MCF 10A (cell line): ENCODE measurements around the gene SYCP2. TPM values are rescaled to one million over a fixed set of nuclear protein-coding genes. Genes with fewer than 3 reads are reported as not detected.
"Not testable (repeated sequence)": the region's sequence is repeated elsewhere in the genome, so short reads cannot be mapped to it uniquely, and the experiment has no call there.

ENCODE experiments used
- BruUV-seq: library from RNA; stranded (reverse); fragments of 400-500 nt; replicated peaks from 2 replicates; lab custom pipeline; 2021; lab: Mats Ljungman, UMichigan
- CTCF ChIA-PET: fragments of 300-600 bp; sonication (Branson Sonifier 250); formaldehyde crosslinking; extraction: SDS; loops from one replicate; lab custom pipeline; 2021; ENCODE audit warnings: antibody characterized with exemption, inconsistent platforms; lab: Yijun Ruan, JAX
- POLR2A ChIA-PET: fragments of 300-600, 350-650 bp; sonication (Branson Sonifier 250); formaldehyde crosslinking; extraction: SDS; loops from one replicate; lab custom pipeline; 2020; ENCODE audit warnings: antibody characterized with exemption, inconsistent platforms; lab: Yijun Ruan, JAX
- DNase-seq: peaks from one replicate; pipeline ENCODE4 v3.0.0-alpha.2; 2018; ENCODE audit not compliant: unreplicated experiment
- H3K27ac Mint-ChIP-seq: one replicate; pipeline ENCODE4 v1.8.0; 2022; ENCODE audit warnings: mild to moderate bottlenecking, low read depth, mixed read lengths; ENCODE audit not compliant: unreplicated experiment
- H3K27me3 Mint-ChIP-seq: one replicate; pipeline ENCODE4 v1.8.0; 2022; ENCODE audit warnings: mixed read lengths; ENCODE audit not compliant: insufficient read depth, unreplicated experiment
- H3K36me3 Mint-ChIP-seq: one replicate; pipeline ENCODE4 v1.8.0; 2022; ENCODE audit warnings: mild to moderate bottlenecking, moderate library complexity, mixed read lengths; ENCODE audit not compliant: insufficient read depth, unreplicated experiment
- H3K4me1 Mint-ChIP-seq: one replicate; pipeline ENCODE4 v1.8.0; 2022; ENCODE audit warnings: mixed read lengths; ENCODE audit not compliant: insufficient read depth, unreplicated experiment
- H3K4me3 Mint-ChIP-seq: one replicate; pipeline ENCODE4 v1.8.0; 2022; ENCODE audit warnings: mild to moderate bottlenecking, moderate library complexity, mixed read lengths; ENCODE audit not compliant: unreplicated experiment
- H3K9me3 Mint-ChIP-seq: one replicate; pipeline ENCODE4 v1.8.0; 2022; ENCODE audit warnings: mixed read lengths; ENCODE audit not compliant: unreplicated experiment
- CTCF ChIP-seq: fragments of 200-600 bp; IDR thresholded peaks from one replicate; pipeline ENCODE4 v1.8.0; 2022; ENCODE audit warnings: antibody characterized with exemption, mild to moderate bottlenecking; ENCODE audit not compliant: unreplicated experiment
- intact Hi-C: fragments of 100-400 bp; cut with micrococcal nuclease; formaldehyde crosslinking; loops from 2 replicates; pipeline ENCODE4 v1.14.1; 2022
- total RNA-seq: library from RNA; stranded (reverse); gene quantifications from 2 replicates; pipeline ENCODE4 v1.2.3, GENCODE V29; 2022

The SYCP2 gene
- total RNA-seq, 1 experiment from 2014 or later: 0.35 TPM

DNA sequence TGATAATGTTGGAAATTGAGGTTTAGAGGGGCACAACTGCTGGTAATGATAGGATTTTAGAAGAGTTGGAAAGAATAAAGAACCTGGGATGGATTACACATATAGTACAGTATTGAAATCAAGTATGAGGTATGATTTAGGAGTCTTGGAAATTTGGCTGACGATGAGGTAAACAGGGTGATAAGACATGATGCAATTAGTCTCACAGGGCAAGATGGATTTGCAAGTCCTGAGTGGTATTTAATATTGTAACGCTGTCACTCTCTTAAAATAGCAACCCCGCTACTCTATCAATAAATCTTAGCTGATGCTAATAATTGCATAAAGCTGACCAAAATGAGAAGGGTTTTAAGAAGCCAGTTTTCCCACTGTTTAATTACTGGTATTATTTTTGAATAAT is 70.4 kb downstream of the SYCP2 start:
- ChIA-PET CTCF (interaction anchor here (1.0 to 5.7 kb wide), 5 partner anchors 8 to 92 kb away, joined by 3 to 47 read pairs (median 5); no protein-coding TSS in a partner anchor), POLR2A (interaction anchor here (0.9 kb wide), 1 partner anchor 9 kb away, joined by 3 read pairs; no protein-coding TSS in a partner anchor)
- Mint-ChIP-seq H3K36me3 (peaks cover 9% of the 10 kb centered on the region), H3K27me3 (no peaks in the 10 kb centered on the region), H3K4me1 (no peaks in the 10 kb centered on the region), H3K4me3 (no peak overlapping the region), H3K9me3 (no peaks in the 10 kb centered on the region), H3K27ac (no peak overlapping the region)
- no peak for DNase-seq
- intact Hi-C loops: no loop called here
- no peak for TF ChIP-seq CTCF
- BruUV-seq: no TSS peak

GRCh38 chr20:59861401-59861800 is 72.0 kb downstream of the SYCP2 start:
- Mint-ChIP-seq H3K4me1 (no peaks in the 10 kb centered on the region), H3K4me3 (no peak overlapping the region), H3K27ac (no peak overlapping the region), H3K9me3 (no peaks in the 10 kb centered on the region), H3K27me3 (no peaks in the 10 kb centered on the region), H3K36me3 (peaks cover 9% of the 10 kb centered on the region)
- ChIA-PET POLR2A (no interaction called here), CTCF (interaction anchor here (1.1 to 5.7 kb wide), 2 partner anchors 20 to 79 kb away, joined by 3 to 47 read pairs; no protein-coding TSS in a partner anchor)
- BruUV-seq: no TSS peak
- no peak for TF ChIP-seq CTCF
- DNase-seq: no peak
- intact Hi-C loops: no loop called here

DNA sequence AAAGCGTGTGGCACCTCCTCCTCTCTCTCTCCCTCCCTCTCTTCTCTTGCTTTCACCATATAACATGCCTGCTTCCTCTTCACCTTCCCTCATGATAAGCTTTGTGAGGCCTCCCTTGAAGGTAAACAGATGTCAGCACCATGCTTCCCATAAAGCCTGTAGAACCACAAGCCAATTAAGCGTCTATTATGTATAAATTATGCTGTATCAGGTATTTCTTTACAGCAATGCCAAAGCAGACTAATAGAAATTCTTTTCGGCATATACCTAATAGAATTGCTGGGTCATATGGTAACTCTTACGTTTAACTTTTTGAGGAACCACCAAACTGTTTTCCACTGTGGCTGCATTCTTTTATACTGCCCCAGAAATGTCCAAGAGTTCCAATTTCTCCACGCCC is 75.0 kb downstream of the SYCP2 start:
- H3K27ac Mint-ChIP-seq: no peak overlapping the region
- H3K36me3 Mint-ChIP-seq: no peaks in the 10 kb centered on the region
- TF ChIP-seq CTCF: no peak
- no TSS peak for BruUV-seq
- no peak for DNase-seq
- H3K27me3 Mint-ChIP-seq: no peaks in the 10 kb centered on the region
- H3K4me3 Mint-ChIP-seq: no peak overlapping the region
- intact Hi-C loops: no loop called here
- POLR2A ChIA-PET: no interaction called here
- H3K9me3 Mint-ChIP-seq: no peaks in the 10 kb centered on the region
- CTCF ChIA-PET: interaction anchor here (31.9 kb wide), 1 partner anchor 72 kb away, joined by 929 read pairs; no protein-coding TSS in a partner anchor
- no peaks in the 10 kb centered on the region for H3K4me1 Mint-ChIP-seq

GRCh38 chr20:59857966-59858365 is 75.5 kb downstream of the SYCP2 start:
- Mint-ChIP-seq H3K9me3 (no peaks in the 10 kb centered on the region), H3K27me3 (no peaks in the 10 kb centered on the region), H3K4me3 (no peak overlapping the region), H3K4me1 (no peaks in the 10 kb centered on the region), H3K27ac (no peak overlapping the region), H3K36me3 (no peaks in the 10 kb centered on the region)
- TF ChIP-seq CTCF: no peak
- ChIA-PET CTCF (interaction anchor here (31.9 kb wide), 1 partner anchor 71 kb away, joined by 929 read pairs; no protein-coding TSS in a partner anchor), POLR2A (no interaction called here)
- no peak for DNase-seq
- no TSS peak for BruUV-seq
- intact Hi-C loops: no loop called here

DNA sequence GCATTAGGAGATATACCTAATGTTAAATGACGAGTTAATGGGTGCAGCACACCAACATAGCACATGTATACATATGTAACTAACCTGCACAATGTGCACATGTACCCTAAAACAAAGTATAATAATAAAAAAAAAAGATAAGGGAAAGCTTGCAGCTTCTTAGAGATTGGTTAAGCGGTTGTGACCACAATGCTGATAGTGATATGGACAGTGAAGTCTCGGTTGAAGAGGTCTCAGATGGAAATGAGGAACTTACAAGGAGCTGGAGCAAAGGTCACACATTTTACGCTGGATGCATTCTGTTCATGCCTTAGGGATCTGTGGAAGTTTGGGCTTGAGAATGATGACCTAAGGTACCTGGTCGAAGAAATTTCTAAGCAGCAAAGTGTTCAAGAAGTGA is 76.5 kb downstream of the SYCP2 start:
- H3K4me3 Mint-ChIP-seq, H3K36me3 Mint-ChIP-seq, H3K27me3 Mint-ChIP-seq, BruUV-seq, H3K27ac Mint-ChIP-seq, H3K9me3 Mint-ChIP-seq, DNase-seq, intact Hi-C loops, H3K4me1 Mint-ChIP-seq: not testable (repeated sequence)
- POLR2A ChIA-PET: interaction anchor here (0.7 kb wide), 1 partner anchor 75 kb away, joined by 3 read pairs; no protein-coding TSS in a partner anchor
- CTCF ChIA-PET: interaction anchor here (0.7 to 31.9 kb wide), 3 partner anchors 70 to 285 kb away, joined by 3 to 929 read pairs (median 4); no protein-coding TSS in a partner anchor

- POLR2A ChIA-PET, H3K27me3 Mint-ChIP-seq, H3K4me3 Mint-ChIP-seq, H3K9me3 Mint-ChIP-seq, DNase-seq, H3K36me3 Mint-ChIP-seq, BruUV-seq, intact Hi-C loops, H3K27ac Mint-ChIP-seq, H3K4me1 Mint-ChIP-seq: not testable (repeated sequence)
- CTCF ChIA-PET: interaction anchor here (0.7 to 31.9 kb wide), 2 partner anchors 70 to 285 kb away, joined by 4 to 929 read pairs; no protein-coding TSS in a partner anchor
Measured at GRCh38 chr20:59856526-59856925, 76.9 kb downstream of the SYCP2 start.
